WTC11 (cell line): Measurements from ENCODE around the gene IL18R1. TPM values are rescaled to one million over a fixed set of nuclear protein-coding genes. Genes with fewer than 3 reads are reported as not detected.

ENCODE experiments used
- ATAC-seq: fragments of 200-7000 bp; cut with Tn5 transposase; 2 replicates; pipeline ENCODE4 v1.10.0; 2021; ENCODE audit warnings: mild to moderate bottlenecking, moderate library complexity
- CTCF ChIA-PET: fragments of 300-600 bp; sonication (Branson Sonifier 250); formaldehyde crosslinking; loops from one replicate; lab custom pipeline; 2021; ENCODE audit warnings: antibody characterized with exemption; lab: Charles Lee
- POLR2A ChIA-PET: fragments of 350-600 bp; sonication (Branson Sonifier 250); formaldehyde crosslinking; loops from one replicate; lab custom pipeline; 2021; ENCODE audit warnings: antibody characterized with exemption; lab: Charles Lee
- DNase-seq: peaks from one replicate; pipeline ENCODE4 v3.0.0; 2021; ENCODE audit warnings: low spot score
- H3K27ac Mint-ChIP-seq: 2 replicates; pipeline ENCODE4 v1.8.0; 2021; ENCODE audit warnings: mixed read lengths
- H3K27me3 Mint-ChIP-seq: 2 replicates; pipeline ENCODE4 v1.8.0; 2021; ENCODE audit warnings: low read depth, mild to moderate bottlenecking, moderate library complexity, mixed read lengths
- H3K36me3 Mint-ChIP-seq: 2 replicates; pipeline ENCODE4 v1.8.0; 2021; ENCODE audit warnings: mixed read lengths
- H3K4me1 Mint-ChIP-seq: 2 replicates; pipeline ENCODE4 v1.8.0; 2022; ENCODE audit warnings: mixed read lengths
- H3K4me3 Mint-ChIP-seq: 2 replicates; pipeline ENCODE4 v1.8.0; 2021; ENCODE audit warnings: mild to moderate bottlenecking, moderate library complexity, mixed read lengths
- H3K9me3 Mint-ChIP-seq: 2 replicates; pipeline ENCODE4 v1.8.0; 2021; ENCODE audit warnings: mixed read lengths
- ATF1 ChIP-seq: sonication (generic); formaldehyde crosslinking; IDR thresholded peaks from 2 replicates; pipeline ENCODE4 v1.8.1; 2023; ENCODE audit warnings: mild to moderate bottlenecking, moderate library complexity, missing genetic modification reagents
- CBFB ChIP-seq: sonication (generic); formaldehyde crosslinking; IDR thresholded peaks from 2 replicates; pipeline ENCODE4 v1.8.1; 2022; ENCODE audit warnings: mild to moderate bottlenecking, low read depth, missing genetic modification reagents
- EMX1 ChIP-seq: fragments of 250-450 bp; sonication (Bioruptor Pico); IDR thresholded peaks from 2 replicates; pipeline ENCODE4 v1.8.0; 2021; ENCODE audit warnings: mild to moderate bottlenecking
- MXD4 ChIP-seq: fragments of 250-450 bp; sonication (Bioruptor Pico); IDR thresholded peaks from 2 replicates; pipeline ENCODE4 v1.8.0; 2021; ENCODE audit warnings: mild to moderate bottlenecking, moderate library complexity, borderline replicate concordance
- NFE2L1 ChIP-seq: sonication (generic); formaldehyde crosslinking; IDR thresholded peaks from 2 replicates; pipeline ENCODE4 v1.8.1; 2023; ENCODE audit warnings: missing genetic modification reagents
- NR1H2 ChIP-seq: sonication (generic); formaldehyde crosslinking; IDR thresholded peaks from 2 replicates; pipeline ENCODE4 v1.9.0; 2021; ENCODE audit warnings: mild to moderate bottlenecking, moderate library complexity, missing genetic modification reagents
- SMAD4 ChIP-seq: sonication (generic); formaldehyde crosslinking; IDR thresholded peaks from 2 replicates; pipeline ENCODE4 v1.8.0; 2022; ENCODE audit warnings: mild to moderate bottlenecking, missing genetic modification reagents
- SOX15 ChIP-seq: fragments of 250-450 bp; sonication (Bioruptor Pico); IDR thresholded peaks from 2 replicates; pipeline ENCODE4 v1.9.0; 2021; ENCODE audit warnings: mild to moderate bottlenecking
- ZBTB21 ChIP-seq: sonication (generic); formaldehyde crosslinking; IDR thresholded peaks from 2 replicates; pipeline ENCODE4 v1.8.1; 2023; ENCODE audit warnings: mild to moderate bottlenecking, missing genetic modification reagents, borderline replicate concordance
- ZNF532 ChIP-seq: fragments of 250-450 bp; sonication (Bioruptor Pico); IDR thresholded peaks from 2 replicates; pipeline ENCODE4 v1.9.0; 2021; ENCODE audit warnings: mild to moderate bottlenecking, borderline replicate concordance
- total RNA-seq: library from RNA; stranded (reverse); gene quantifications from 3 replicates; pipeline ENCODE4 v1.2.3, GENCODE V29; 2021
- TF ChIP-seq, protein P1 (sequence below): sonication (generic); formaldehyde crosslinking; IDR thresholded peaks from 2 replicates; pipeline ENCODE4 v1.8.0; 2023; ENCODE audit warnings: missing genetic modification reagents
- TF ChIP-seq, protein P2 (sequence below): sonication (generic); formaldehyde crosslinking; IDR thresholded peaks from 2 replicates; pipeline ENCODE4 v1.8.1; 2023; ENCODE audit warnings: mild to moderate bottlenecking, moderate library complexity, missing genetic modification reagents
- TF ChIP-seq, protein P3 (sequence below): sonication (generic); formaldehyde crosslinking; IDR thresholded peaks from 2 replicates; pipeline ENCODE4 v1.8.1; 2023; ENCODE audit warnings: mild to moderate bottlenecking, missing genetic modification reagents
- TF ChIP-seq, protein P4 (sequence below): sonication (generic); formaldehyde crosslinking; IDR thresholded peaks from 2 replicates; pipeline ENCODE4 v1.8.0; 2023; ENCODE audit warnings: mild to moderate bottlenecking, missing genetic modification reagents
- TF ChIP-seq, protein P5 (sequence below): sonication (generic); formaldehyde crosslinking; conservative IDR thresholded peaks from 2 replicates; pipeline ENCODE4 v1.8.1; 2022; ENCODE audit warnings: mild to moderate bottlenecking, missing genetic modification reagents

Gene IL18R1
- total RNA-seq, 1 experiment from 2014 or later: not detected

DNA sequence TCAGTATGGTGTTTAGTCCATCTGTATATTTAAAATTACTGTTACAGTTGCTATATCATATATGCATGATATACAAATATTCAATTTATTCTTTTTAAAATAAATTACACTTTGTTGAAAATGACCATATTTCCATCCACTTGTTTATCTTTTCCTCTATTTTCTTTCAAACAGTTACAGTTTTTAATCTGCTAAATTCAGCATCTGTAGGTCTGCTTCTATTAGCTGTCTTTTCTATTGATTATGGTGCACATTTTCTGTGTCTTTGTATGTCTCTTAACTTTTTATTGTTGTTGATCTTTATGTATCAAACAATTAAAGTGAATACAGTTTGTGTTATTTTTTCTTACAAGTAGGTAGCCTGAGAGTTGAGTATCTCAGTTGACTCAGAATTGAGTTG, 28.1 kb downstream of the IL18R1 start:
- H3K27me3 Mint-ChIP-seq: peaks cover 8% of the 10 kb centered on the region; the same call in 1 of the 2 replicates
- POLR2A ChIA-PET: no interaction called here
- no peak overlapping the region for H3K27ac Mint-ChIP-seq
- TF ChIP-seq, protein P1, sequence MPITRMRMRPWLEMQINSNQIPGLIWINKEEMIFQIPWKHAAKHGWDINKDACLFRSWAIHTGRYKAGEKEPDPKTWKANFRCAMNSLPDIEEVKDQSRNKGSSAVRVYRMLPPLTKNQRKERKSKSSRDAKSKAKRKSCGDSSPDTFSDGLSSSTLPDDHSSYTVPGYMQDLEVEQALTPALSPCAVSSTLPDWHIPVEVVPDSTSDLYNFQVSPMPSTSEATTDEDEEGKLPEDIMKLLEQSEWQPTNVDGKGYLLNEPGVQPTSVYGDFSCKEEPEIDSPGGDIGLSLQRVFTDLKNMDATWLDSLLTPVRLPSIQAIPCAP (CRISPR knock-in tag): no peak
- no peak for TF ChIP-seq SMAD4 (CRISPR knock-in tag)
- TF ChIP-seq ZNF532 (CRISPR knock-in tag): no peak
- TF ChIP-seq, protein P2, sequence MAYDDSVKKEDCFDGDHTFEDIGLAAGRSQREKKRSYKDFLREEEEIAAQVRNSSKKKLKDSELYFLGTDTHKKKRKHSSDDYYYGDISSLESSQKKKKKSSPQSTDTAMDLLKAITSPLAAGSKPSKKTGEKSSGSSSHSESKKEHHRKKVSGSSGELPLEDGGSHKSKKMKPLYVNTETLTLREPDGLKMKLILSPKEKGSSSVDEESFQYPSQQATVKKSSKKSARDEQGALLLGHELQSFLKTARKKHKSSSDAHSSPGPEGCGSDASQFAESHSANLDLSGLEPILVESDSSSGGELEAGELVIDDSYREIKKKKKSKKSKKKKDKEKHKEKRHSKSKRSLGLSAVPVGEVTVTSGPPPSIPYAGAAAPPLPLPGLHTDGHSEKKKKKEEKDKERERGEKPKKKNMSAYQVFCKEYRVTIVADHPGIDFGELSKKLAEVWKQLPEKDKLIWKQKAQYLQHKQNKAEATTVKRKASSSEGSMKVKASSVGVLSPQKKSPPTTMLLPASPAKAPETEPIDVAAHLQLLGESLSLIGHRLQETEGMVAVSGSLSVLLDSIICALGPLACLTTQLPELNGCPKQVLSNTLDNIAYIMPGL (CRISPR knock-in tag): no peak
- TF ChIP-seq ATF1 (CRISPR knock-in tag): no peak
- TF ChIP-seq, protein P3, sequence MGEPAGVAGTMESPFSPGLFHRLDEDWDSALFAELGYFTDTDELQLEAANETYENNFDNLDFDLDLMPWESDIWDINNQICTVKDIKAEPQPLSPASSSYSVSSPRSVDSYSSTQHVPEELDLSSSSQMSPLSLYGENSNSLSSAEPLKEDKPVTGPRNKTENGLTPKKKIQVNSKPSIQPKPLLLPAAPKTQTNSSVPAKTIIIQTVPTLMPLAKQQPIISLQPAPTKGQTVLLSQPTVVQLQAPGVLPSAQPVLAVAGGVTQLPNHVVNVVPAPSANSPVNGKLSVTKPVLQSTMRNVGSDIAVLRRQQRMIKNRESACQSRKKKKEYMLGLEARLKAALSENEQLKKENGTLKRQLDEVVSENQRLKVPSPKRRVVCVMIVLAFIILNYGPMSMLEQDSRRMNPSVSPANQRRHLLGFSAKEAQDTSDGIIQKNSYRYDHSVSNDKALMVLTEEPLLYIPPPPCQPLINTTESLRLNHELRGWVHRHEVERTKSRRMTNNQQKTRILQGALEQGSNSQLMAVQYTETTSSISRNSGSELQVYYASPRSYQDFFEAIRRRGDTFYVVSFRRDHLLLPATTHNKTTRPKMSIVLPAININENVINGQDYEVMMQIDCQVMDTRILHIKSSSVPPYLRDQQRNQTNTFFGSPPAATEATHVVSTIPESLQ: no peak
- TF ChIP-seq CBFB (CRISPR knock-in tag): no peak
- no peak for TF ChIP-seq MXD4 (CRISPR knock-in tag)
- TF ChIP-seq, protein P4, sequence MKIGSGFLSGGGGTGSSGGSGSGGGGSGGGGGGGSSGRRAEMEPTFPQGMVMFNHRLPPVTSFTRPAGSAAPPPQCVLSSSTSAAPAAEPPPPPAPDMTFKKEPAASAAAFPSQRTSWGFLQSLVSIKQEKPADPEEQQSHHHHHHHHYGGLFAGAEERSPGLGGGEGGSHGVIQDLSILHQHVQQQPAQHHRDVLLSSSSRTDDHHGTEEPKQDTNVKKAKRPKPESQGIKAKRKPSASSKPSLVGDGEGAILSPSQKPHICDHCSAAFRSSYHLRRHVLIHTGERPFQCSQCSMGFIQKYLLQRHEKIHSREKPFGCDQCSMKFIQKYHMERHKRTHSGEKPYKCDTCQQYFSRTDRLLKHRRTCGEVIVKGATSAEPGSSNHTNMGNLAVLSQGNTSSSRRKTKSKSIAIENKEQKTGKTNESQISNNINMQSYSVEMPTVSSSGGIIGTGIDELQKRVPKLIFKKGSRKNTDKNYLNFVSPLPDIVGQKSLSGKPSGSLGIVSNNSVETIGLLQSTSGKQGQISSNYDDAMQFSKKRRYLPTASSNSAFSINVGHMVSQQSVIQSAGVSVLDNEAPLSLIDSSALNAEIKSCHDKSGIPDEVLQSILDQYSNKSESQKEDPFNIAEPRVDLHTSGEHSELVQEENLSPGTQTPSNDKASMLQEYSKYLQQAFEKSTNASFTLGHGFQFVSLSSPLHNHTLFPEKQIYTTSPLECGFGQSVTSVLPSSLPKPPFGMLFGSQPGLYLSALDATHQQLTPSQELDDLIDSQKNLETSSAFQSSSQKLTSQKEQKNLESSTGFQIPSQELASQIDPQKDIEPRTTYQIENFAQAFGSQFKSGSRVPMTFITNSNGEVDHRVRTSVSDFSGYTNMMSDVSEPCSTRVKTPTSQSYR (CRISPR knock-in tag): no peak
- no peak for TF ChIP-seq SOX15 (CRISPR knock-in tag)
- no peak for TF ChIP-seq NR1H2 (CRISPR knock-in tag)
- TF ChIP-seq ZBTB21 (CRISPR knock-in tag): no peak
- TF ChIP-seq NFE2L1: no peak
- TF ChIP-seq EMX1 (CRISPR knock-in tag): no peak
- TF ChIP-seq, protein P5, sequence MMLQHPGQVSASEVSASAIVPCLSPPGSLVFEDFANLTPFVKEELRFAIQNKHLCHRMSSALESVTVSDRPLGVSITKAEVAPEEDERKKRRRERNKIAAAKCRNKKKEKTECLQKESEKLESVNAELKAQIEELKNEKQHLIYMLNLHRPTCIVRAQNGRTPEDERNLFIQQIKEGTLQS (CRISPR knock-in tag): no peak
- no peaks in the 10 kb centered on the region for H3K4me1 Mint-ChIP-seq
- no peak overlapping the region for H3K4me3 Mint-ChIP-seq
- H3K36me3 Mint-ChIP-seq: peaks cover 37% of the 10 kb centered on the region
- ATAC-seq (no peak), DNase-seq (no peak)
- H3K9me3 Mint-ChIP-seq: peaks cover 71% of the 10 kb centered on the region
- CTCF ChIA-PET: no interaction called here
